ENCODE results near the gene TNPO1.
A peak's percentile ranks its signal among the peaks of the same experiment; 100 is the strongest.

TNPO1 gene

GRCh38 chr5:72859127-72859526, 42.7 kb downstream of the TNPO1 start:
- TF ChIP-seq, protein P1, sequence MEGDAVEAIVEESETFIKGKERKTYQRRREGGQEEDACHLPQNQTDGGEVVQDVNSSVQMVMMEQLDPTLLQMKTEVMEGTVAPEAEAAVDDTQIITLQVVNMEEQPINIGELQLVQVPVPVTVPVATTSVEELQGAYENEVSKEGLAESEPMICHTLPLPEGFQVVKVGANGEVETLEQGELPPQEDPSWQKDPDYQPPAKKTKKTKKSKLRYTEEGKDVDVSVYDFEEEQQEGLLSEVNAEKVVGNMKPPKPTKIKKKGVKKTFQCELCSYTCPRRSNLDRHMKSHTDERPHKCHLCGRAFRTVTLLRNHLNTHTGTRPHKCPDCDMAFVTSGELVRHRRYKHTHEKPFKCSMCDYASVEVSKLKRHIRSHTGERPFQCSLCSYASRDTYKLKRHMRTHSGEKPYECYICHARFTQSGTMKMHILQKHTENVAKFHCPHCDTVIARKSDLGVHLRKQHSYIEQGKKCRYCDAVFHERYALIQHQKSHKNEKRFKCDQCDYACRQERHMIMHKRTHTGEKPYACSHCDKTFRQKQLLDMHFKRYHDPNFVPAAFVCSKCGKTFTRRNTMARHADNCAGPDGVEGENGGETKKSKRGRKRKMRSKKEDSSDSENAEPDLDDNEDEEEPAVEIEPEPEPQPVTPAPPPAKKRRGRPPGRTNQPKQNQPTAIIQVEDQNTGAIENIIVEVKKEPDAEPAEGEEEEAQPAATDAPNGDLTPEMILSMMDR (conservative IDR thresholded peaks at IDR 0.05; ENCODE audit: low read depth, low read length), result no peak
- DNase-seq (ENCODE audit: low read depth), result no peak

DNA sequence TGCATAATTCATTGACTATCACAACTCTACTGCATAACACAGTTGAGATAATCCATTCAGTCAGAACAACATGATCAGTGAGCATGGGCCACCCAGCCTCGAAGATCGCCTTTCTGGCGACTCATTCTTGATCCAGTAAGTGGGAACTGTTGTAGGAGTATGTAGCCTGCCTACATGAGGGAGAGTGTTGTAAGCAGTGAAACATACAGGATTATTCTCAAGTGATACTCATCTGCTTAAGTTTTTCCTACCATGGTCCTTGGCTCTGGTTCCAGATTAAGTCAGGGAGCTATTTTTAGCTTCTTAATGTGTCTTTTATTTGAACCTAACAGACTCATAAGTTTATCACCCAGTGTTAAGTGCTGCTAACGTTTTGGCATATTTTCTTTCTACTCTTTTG, 44.0 kb downstream of the TNPO1 start:
- peak; percentile 68 for DNase-seq (ENCODE audit: low read depth)
- TF ChIP-seq, protein P1 (conservative IDR thresholded peaks at IDR 0.05; ENCODE audit: low read depth, low read length), result no peak
- H3K4me3 ChIP-seq (ENCODE audit: low read depth, low read length), result no peak overlapping the region

More at GRCh38 chr5:72859127-72859526, 42.7 kb downstream of the TNPO1 start:
- no peak overlapping the region for H3K4me3 ChIP-seq (ENCODE audit: low read depth, low read length)

- peak; percentile 34 for DNase-seq (ENCODE audit: low read depth)
- H3K4me3 ChIP-seq (ENCODE audit: low read depth, low read length), result no peak overlapping the region
- TF ChIP-seq, protein P1 (conservative IDR thresholded peaks at IDR 0.05; ENCODE audit: low read depth, low read length), result no peak
These were observed 55.0 kb downstream of the TNPO1 start for GRCh38 chr5:72871366-72872024.

GRCh38 chr5:72878854-72879253, 62.4 kb downstream of the TNPO1 start:
- TF ChIP-seq, protein P1 (conservative IDR thresholded peaks at IDR 0.05; ENCODE audit: low read depth, low read length), result no peak
- peak; percentile 25 for DNase-seq (ENCODE audit: low read depth)
- H3K4me3 ChIP-seq (ENCODE audit: low read depth, low read length), result no peak overlapping the region

DNA sequence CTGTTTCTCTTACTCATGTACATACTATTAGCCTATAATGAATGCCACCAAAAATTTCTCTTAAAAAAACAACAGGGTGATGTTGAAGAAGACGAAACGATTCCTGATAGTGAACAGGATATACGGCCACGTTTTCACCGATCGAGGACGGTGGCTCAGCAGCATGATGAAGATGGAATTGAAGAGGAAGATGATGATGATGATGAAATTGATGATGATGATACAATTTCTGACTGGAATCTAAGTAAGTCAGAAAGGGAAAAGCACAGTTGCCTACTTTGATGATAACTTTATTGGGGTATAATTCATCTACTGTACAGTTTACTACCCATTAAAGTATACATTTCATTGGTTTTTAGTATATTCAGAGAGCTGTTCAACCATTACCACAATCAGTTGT, 66.5 kb downstream of the TNPO1 start:
- TF ChIP-seq, protein P1 (conservative IDR thresholded peaks at IDR 0.05; ENCODE audit: low read depth, low read length), result no peak
- no peak for DNase-seq (ENCODE audit: low read depth)
- H3K4me3 ChIP-seq (ENCODE audit: low read depth, low read length), result no peak overlapping the region

GRCh38 chr5:72883850-72884249, 67.4 kb downstream of the TNPO1 start:
- DNase-seq (ENCODE audit: low read depth), result no peak
- no peak overlapping the region for H3K4me3 ChIP-seq (ENCODE audit: low read depth, low read length)
- TF ChIP-seq, protein P1 (conservative IDR thresholded peaks at IDR 0.05; ENCODE audit: low read depth, low read length), result no peak

DNA sequence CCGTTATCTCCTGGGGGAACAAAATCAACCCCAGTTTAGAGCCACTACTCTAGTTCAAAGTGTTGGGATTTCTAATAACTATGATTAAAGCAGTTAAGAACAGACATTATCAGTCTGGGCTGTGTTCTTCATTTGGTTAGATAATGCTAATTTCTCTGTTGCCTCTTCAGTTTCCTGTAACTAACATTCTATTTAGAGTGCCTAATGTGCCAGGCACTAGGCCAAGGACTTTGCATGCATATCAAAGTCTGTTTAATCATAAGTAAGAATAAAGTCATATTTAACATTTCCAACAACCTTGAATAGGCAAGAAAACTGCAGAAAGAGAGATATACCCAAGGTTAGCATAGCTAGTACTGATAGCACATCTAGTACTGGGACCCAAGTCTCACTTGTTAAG, 68.4 kb downstream of the TNPO1 start:
- no peak overlapping the region for H3K4me3 ChIP-seq (ENCODE audit: low read depth, low read length)
- TF ChIP-seq, protein P1 (conservative IDR thresholded peaks at IDR 0.05; ENCODE audit: low read depth, low read length), result no peak
- no peak for DNase-seq (ENCODE audit: low read depth)
